HFFc6 (cell line): ENCODE measurements around the gene VSTM2B. TPM values are rescaled to one million over a fixed set of nuclear protein-coding genes. Genes with fewer than 3 reads are reported as not detected.
A peak's percentile ranks its signal among the peaks of the same experiment; 100 is the strongest.

Experiments
- DNase-seq: peaks from one replicate; pipeline ENCODE4 v3.0.0-alpha.2; 2018
- H3K27ac Mint-ChIP-seq: 2 replicates; pipeline ENCODE4 v1.8.0; 2020; ENCODE audit warnings: mild to moderate bottlenecking, mixed read lengths
- H3K27me3 Mint-ChIP-seq: 2 replicates; pipeline ENCODE4 v1.8.0; 2021; ENCODE audit warnings: mild to moderate bottlenecking, moderate library complexity, mixed read lengths; ENCODE audit not compliant: insufficient read depth
- H3K36me3 Mint-ChIP-seq: 2 replicates; pipeline ENCODE4 v1.8.0; 2021; ENCODE audit warnings: low read depth, mixed read lengths
- H3K4me1 Mint-ChIP-seq: 2 replicates; pipeline ENCODE4 v1.8.0; 2020; ENCODE audit warnings: low read depth, mixed read lengths
- H3K4me3 Mint-ChIP-seq: 2 replicates; pipeline ENCODE4 v1.8.0; 2020; ENCODE audit warnings: mild to moderate bottlenecking, moderate library complexity, mixed read lengths
- H3K9me3 Mint-ChIP-seq: 2 replicates; pipeline ENCODE4 v1.8.0; 2020; ENCODE audit warnings: mild to moderate bottlenecking, mixed read lengths
- total RNA-seq, 6 experiments: library from RNA; stranded (reverse); fragmentation: NEBNext Ultra II Directional; extraction: Animal tissue kit (Norgen Biotek cat#: 25700); gene quantifications; 2 replicates in 1 of 6; 3 replicates in 5 of 6; pipeline ENCODE4 v1.2.3, GENCODE V29; 2021
- TF ChIP-seq, protein P1 (sequence below): fragments of 200-600 bp; sonication (generic); IDR thresholded peaks from 2 replicates; pipeline ENCODE4 v1.5.0; 2021; ENCODE audit warnings: antibody characterized with exemption, mild to moderate bottlenecking

The VSTM2B gene
- total RNA-seq, 6 experiments from 2014 or later, result not detected

DNA sequence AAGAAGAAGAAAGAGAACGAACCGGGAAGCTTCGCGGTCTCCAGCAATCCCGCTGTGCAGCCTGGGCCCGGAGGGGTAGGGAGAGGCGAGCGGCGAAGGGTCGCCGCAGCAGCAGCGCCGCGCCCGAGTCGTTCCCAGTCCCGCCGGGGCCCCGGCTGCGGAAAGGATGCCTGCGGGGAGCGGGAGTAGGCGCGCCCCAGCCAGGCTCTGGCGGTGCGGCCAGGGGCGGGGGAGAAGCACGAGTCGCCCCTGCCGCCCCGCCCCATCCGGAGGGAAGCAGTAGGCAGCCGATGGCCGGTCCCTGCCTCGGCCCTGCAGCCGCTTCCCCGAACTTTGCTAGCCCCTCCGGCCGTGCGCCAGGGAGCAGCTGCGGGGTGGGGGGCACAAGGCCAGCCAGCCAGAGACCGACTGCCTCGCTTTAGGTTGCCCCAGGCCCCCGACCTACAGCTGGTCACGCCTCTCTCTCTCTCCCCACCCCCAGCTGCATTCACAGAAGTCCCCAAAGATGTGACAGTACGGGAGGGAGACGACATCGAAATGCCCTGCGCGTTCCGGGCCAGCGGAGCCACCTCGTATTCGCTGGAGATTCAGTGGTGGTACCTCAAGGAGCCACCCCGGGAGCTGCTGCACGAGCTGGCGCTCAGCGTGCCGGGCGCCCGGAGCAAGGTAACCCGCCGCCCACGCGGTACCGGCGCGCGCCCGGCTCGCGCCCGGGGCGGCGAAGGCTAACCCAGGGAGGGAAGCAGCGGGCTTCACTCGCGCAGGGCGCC lies 1.1 kb downstream of the VSTM2B start:
- no peak for DNase-seq
- Mint-ChIP-seq H3K4me3 (no peak overlapping the region), H3K27ac (no peak overlapping the region), H3K4me1 (no peaks in the 10 kb centered on the region), H3K27me3 (peaks cover 34% of the 10 kb centered on the region), H3K36me3 (no peaks in the 10 kb centered on the region), H3K9me3 (no peaks in the 10 kb centered on the region)
- TF ChIP-seq, protein P1, sequence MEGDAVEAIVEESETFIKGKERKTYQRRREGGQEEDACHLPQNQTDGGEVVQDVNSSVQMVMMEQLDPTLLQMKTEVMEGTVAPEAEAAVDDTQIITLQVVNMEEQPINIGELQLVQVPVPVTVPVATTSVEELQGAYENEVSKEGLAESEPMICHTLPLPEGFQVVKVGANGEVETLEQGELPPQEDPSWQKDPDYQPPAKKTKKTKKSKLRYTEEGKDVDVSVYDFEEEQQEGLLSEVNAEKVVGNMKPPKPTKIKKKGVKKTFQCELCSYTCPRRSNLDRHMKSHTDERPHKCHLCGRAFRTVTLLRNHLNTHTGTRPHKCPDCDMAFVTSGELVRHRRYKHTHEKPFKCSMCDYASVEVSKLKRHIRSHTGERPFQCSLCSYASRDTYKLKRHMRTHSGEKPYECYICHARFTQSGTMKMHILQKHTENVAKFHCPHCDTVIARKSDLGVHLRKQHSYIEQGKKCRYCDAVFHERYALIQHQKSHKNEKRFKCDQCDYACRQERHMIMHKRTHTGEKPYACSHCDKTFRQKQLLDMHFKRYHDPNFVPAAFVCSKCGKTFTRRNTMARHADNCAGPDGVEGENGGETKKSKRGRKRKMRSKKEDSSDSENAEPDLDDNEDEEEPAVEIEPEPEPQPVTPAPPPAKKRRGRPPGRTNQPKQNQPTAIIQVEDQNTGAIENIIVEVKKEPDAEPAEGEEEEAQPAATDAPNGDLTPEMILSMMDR, result no peak

DNA sequence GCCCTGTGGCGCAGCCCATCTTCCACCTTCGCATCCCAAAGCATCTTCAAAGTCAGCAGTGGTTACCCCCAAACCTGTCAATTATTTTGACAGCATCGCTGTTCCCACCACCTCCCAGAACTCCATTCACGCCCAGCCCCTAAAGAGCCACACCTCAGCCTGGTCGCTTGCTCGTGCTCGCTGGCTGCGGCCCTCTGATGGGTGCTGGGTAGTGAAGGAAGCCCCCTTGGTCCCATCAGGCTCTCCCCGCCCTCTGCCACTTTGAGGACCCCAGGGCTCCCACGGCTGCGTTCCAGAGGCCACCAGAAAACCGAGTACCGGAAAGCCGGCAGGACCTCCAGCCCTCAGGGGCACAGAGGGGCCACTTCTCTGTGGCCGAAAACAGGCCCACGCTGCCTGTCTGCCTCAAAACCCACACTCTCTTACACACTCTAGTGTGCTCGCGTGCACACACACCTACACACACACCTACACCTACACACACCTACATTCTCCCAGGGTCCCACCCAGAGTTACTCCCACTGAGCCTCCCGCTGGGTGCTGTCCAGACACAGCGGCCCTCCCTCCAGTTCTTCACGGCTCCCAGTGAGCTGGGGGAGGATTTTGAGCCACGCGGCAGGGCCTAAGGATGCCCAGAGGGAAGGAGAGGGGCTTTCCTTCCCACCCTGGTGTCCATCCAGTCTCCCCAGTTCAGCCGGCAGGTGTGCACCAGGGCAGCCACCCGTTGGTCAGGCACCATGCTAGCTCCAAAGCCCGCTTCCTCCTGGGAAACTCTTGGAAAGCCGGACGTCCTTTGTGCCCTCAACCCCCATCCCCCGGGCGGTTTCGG lies 1.9 kb downstream of the VSTM2B start:
- TF ChIP-seq, protein P1, result peak; percentile 22; the same call in 1 of the 2 replicates
- no peaks in the 10 kb centered on the region for H3K36me3 Mint-ChIP-seq
- no peak overlapping the region for H3K4me3 Mint-ChIP-seq
- DNase-seq, result no peak
- H3K9me3 Mint-ChIP-seq, result no peaks in the 10 kb centered on the region
- peaks cover 36% of the 10 kb centered on the region for H3K27me3 Mint-ChIP-seq
- H3K4me1 Mint-ChIP-seq, result no peaks in the 10 kb centered on the region
- no peak overlapping the region for H3K27ac Mint-ChIP-seq

DNA sequence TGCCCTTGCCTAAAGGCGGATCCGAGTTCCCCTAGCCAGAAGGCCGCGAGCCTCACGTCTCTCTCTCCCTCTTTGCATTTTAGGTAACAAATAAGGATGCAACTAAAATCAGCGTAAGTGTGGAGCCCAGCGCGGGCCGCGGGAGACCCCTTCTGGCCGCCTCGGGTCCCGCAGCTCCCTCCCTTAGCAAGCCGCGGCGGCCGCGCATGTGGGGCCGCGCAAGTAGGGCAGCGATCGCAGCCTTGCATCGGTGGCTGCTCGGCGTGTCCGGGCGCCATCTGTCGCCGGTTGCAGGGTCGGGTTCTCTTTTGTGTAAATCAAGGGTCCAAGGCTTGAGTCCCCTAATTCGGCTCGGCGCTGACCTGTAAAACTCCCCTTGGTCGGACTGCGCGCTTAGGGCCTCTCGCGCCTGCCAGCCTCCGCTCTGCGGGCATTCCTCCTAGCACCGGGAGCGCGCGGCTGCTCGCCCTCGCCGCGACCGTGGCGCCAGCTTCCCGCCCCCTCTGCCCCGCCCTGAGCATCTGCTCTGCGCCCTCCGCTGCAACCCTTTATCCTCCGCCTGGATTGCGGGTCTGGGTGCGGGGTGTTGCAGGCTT lies 2.7 kb downstream of the VSTM2B start:
- no peaks in the 10 kb centered on the region for H3K9me3 Mint-ChIP-seq
- no peak overlapping the region; the same call in 1 of the 2 replicates for H3K4me3 Mint-ChIP-seq
- no peaks in the 10 kb centered on the region for H3K4me1 Mint-ChIP-seq
- peak; percentile 12 for DNase-seq
- H3K27ac Mint-ChIP-seq, result no peak overlapping the region
- TF ChIP-seq, protein P1, result peak; percentile 80
- no peaks in the 10 kb centered on the region for H3K36me3 Mint-ChIP-seq
- peaks cover 33% of the 10 kb centered on the region for H3K27me3 Mint-ChIP-seq

DNA sequence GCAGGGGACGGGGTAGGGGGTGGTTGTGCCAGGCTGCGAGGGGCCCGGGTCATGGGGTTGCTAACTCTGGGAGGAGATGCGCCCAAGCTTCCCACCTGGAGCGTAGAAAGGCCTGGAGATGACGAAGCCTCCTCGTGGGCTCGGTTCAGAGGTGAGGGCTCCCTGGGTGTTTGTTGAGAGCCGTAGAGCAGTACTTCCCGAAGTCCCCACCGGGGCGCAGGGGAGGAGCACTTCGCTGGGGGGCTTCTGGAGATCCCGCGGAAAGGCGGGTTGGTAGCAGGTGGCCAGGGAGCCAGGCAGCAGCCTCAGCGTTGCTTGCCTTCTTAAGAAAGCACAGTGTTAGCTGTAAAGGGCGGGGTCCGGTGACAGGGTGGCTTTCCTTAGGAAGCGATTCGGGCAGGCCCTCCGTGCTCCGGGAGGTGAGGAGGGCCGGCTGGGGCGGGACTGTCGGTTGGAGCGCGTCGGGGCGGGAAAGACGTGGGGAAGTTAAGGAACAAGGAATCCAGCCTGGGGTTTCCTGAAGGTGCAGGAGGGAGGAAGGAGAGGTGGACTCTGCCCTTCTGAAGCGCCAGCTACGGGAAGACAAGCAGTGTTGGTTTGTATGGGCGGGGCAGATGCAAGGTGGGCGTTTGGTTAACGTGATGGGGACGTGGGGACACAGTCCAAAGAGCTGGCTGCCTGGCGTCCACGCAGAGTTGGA lies 3.3 kb downstream of the VSTM2B start:
- peaks cover 30% of the 10 kb centered on the region for H3K27me3 Mint-ChIP-seq
- H3K36me3 Mint-ChIP-seq, result no peaks in the 10 kb centered on the region
- DNase-seq, result no peak
- TF ChIP-seq, protein P1, result no peak
- H3K27ac Mint-ChIP-seq, result no peak overlapping the region
- no peak overlapping the region for H3K4me3 Mint-ChIP-seq
- H3K9me3 Mint-ChIP-seq, result no peaks in the 10 kb centered on the region
- no peaks in the 10 kb centered on the region for H3K4me1 Mint-ChIP-seq
